OCI-LY7 (cell line): Measurements from ENCODE around the gene QSOX1. TPM values are rescaled to one million over a fixed set of nuclear protein-coding genes. Genes with fewer than 3 reads are reported as not detected.

ENCODE experiments used
- BruUV-seq: library from RNA; stranded (reverse); fragments of 400-500 nt; replicated peaks from 2 replicates; lab custom pipeline; 2021; lab: Mats Ljungman, UMichigan
- CTCF ChIA-PET: fragments of 300-600 bp; sonication (Branson Sonifier 250); formaldehyde crosslinking; loops from one replicate; lab custom pipeline; 2022; ENCODE audit warnings: antibody characterized with exemption; ENCODE audit not compliant: unreplicated experiment; lab: Charles Lee
- POLR2A ChIA-PET: fragments of 300-600 bp; sonication (Branson Sonifier 250); formaldehyde crosslinking; loops from one replicate; lab custom pipeline; 2022; ENCODE audit warnings: antibody characterized with exemption; lab: Charles Lee
- DNase-seq: peaks from one replicate; pipeline ENCODE4 v3.0.0-alpha.2; 2015; ENCODE audit warnings: low spot score
- H2AFZ ChIP-seq: fragments of 200-600 bp; sonication (generic), shearing (Covaris generic); 2 replicates; pipeline ENCODE4 v1.6.1; 2014; ENCODE audit warnings: mild to moderate bottlenecking, antibody characterized with exemption, low read length, moderate library complexity
- H3K27ac ChIP-seq: fragments of 200-600 bp; sonication (generic); 2 replicates; pipeline ENCODE4 v1.5.1; 2014; ENCODE audit warnings: mixed run types, low read depth, mild to moderate bottlenecking, moderate library complexity, low read length, inconsistent platforms; ENCODE audit not compliant: poor library complexity, severe bottlenecking
- H3K36me3 ChIP-seq: fragments of 200-600 bp; sonication (generic); 2 replicates; pipeline ENCODE4 v1.6.1; 2014; ENCODE audit warnings: mild to moderate bottlenecking, antibody characterized with exemption, low read length, moderate library complexity, mixed read lengths; ENCODE audit not compliant: insufficient read depth
- H3K4me1 ChIP-seq: fragments of 200-600 bp; sonication (generic); 2 replicates; pipeline ENCODE4 v1.5.1; 2014; ENCODE audit warnings: mild to moderate bottlenecking, low read length; ENCODE audit not compliant: insufficient read depth, poor library complexity, severe bottlenecking
- H3K4me2 ChIP-seq: fragments of 200-600 bp; sonication (generic); 2 replicates; pipeline ENCODE4 v1.6.1; 2014; ENCODE audit warnings: mild to moderate bottlenecking, low read length
- H3K4me3 ChIP-seq: fragments of 200-600 bp; sonication (generic); 2 replicates; pipeline ENCODE4 v1.5.1; 2014; ENCODE audit warnings: mild to moderate bottlenecking, low read depth, low read length; ENCODE audit not compliant: poor library complexity, severe bottlenecking
- H3K79me2 ChIP-seq: fragments of 200-600 bp; sonication (generic); 2 replicates; pipeline ENCODE4 v1.6.1; 2016; ENCODE audit warnings: low read depth, mild to moderate bottlenecking, low read length, moderate library complexity, mixed read lengths; ENCODE audit not compliant: insufficient read depth
- H3K9me2 ChIP-seq: fragments of 200-600 bp; sonication (generic); 2 replicates; pipeline ENCODE4 v1.6.1; 2016; ENCODE audit warnings: mild to moderate bottlenecking, low read length, mixed read lengths; ENCODE audit not compliant: insufficient read depth
- H3K9me3 ChIP-seq: fragments of 200-600 bp; sonication (generic); 2 replicates; pipeline ENCODE4 v1.6.1; 2014; ENCODE audit warnings: mild to moderate bottlenecking, mixed run types, low read length, mixed read lengths
- H4K20me1 ChIP-seq: fragments of 200-600 bp; sonication (generic); 2 replicates; pipeline ENCODE4 v1.6.1; 2014; ENCODE audit warnings: mild to moderate bottlenecking, antibody characterized with exemption, low read length, moderate library complexity, mixed read lengths; ENCODE audit not compliant: insufficient read depth
- CTCF ChIP-seq: fragments of 200-600 bp; sonication (generic); conservative IDR thresholded peaks from 2 replicates; pipeline ENCODE4 v1.5.1; 2014; ENCODE audit warnings: mild to moderate bottlenecking, antibody characterized with exemption, low read length, moderate library complexity, mixed read lengths
- EZH2phosphoT487 ChIP-seq: fragments of 200-600 bp; sonication (generic); IDR thresholded peaks from 2 replicates; pipeline ENCODE4 v1.6.1; 2018; ENCODE audit warnings: low read depth, borderline replicate concordance, mild to moderate bottlenecking, mixed run types, antibody characterized with exemption, low read length, moderate library complexity, mixed read lengths
- intact Hi-C: fragments of 100-400 bp; cut with micrococcal nuclease; formaldehyde crosslinking; loops from one replicate; pipeline ENCODE4 v1.10.0; 2022; ENCODE audit not compliant: unreplicated experiment
- total RNA-seq, 2 experiments: library from RNA; depleted of rRNA in 1 of 2; stranded (reverse); fragments of >200 nt in 1 of 2; shearing (Covaris generic) in 1 of 2; gene quantifications; 2 replicates each; pipeline ENCODE4 v1.2.3, GENCODE V29; 2014 to 2022

QSOX1 gene
- total RNA-seq, 2 experiments from 2014 or later, result 8.4 to 23.6 TPM

- TF ChIP-seq CTCF (no peak), EZH2phosphoT487 (no peak)
- ChIA-PET CTCF (no interaction called here), POLR2A (no interaction called here)
- BruUV-seq, result no TSS peak
- Histone ChIP-seq H2AFZ (no peak overlapping the region), H3K9me2 (no peaks in the 10 kb centered on the region), H3K4me3 (no peak overlapping the region), H3K79me2 (no peaks in the 10 kb centered on the region), H3K36me3 (no peaks in the 10 kb centered on the region), H3K4me1 (no peaks in the 10 kb centered on the region), H4K20me1 (no peaks in the 10 kb centered on the region), H3K27ac (no peak overlapping the region), H3K9me3 (no peaks in the 10 kb centered on the region), H3K4me2 (no peak overlapping the region)
- intact Hi-C loops, result loop anchor here (2.0 kb wide), 1 partner anchor 57 kb away; no protein-coding TSS in a partner anchor
- DNase-seq, result no peak
These were observed 89.0 kb downstream of the QSOX1 start for GRCh38 chr1:180243517-180244221.

- Histone ChIP-seq H3K4me1 (no peaks in the 10 kb centered on the region), H3K27ac (no peak overlapping the region), H3K36me3 (no peaks in the 10 kb centered on the region), H3K9me2 (no peaks in the 10 kb centered on the region), H3K4me3 (no peak overlapping the region), H2AFZ (no peak overlapping the region), H3K4me2 (no peak overlapping the region), H3K79me2 (no peaks in the 10 kb centered on the region), H3K9me3 (no peaks in the 10 kb centered on the region), H4K20me1 (no peaks in the 10 kb centered on the region)
- no TSS peak for BruUV-seq
- no peak for DNase-seq
- ChIA-PET CTCF (no interaction called here), POLR2A (no interaction called here)
- no peak for TF ChIP-seq EZH2phosphoT487
- no peak for TF ChIP-seq CTCF
- intact Hi-C loops, result no loop called here
These were observed 90.2 kb downstream of the QSOX1 start for GRCh38 chr1:180244840-180245239.

- no peaks in the 10 kb centered on the region for H3K4me1 ChIP-seq
- H3K4me2 ChIP-seq, result no peak overlapping the region
- H3K9me2 ChIP-seq, result no peaks in the 10 kb centered on the region
- intact Hi-C loops, result no loop called here
- ChIA-PET POLR2A (no interaction called here), CTCF (no interaction called here)
- H3K79me2 ChIP-seq, result no peaks in the 10 kb centered on the region
- H3K27ac ChIP-seq, result no peak overlapping the region
- no TSS peak for BruUV-seq
- H3K9me3 ChIP-seq, result no peaks in the 10 kb centered on the region
- DNase-seq, result no peak
- TF ChIP-seq CTCF (no peak), EZH2phosphoT487 (no peak)
- no peak overlapping the region for H3K4me3 ChIP-seq
- no peaks in the 10 kb centered on the region for H4K20me1 ChIP-seq
- no peaks in the 10 kb centered on the region for H3K36me3 ChIP-seq
- no peak overlapping the region for H2AFZ ChIP-seq
These were observed 91.9 kb downstream of the QSOX1 start for GRCh38 chr1:180246579-180246978.
